RWPE2 (cell line): Measurements from ENCODE around the gene ENHO.

ENCODE experiments used
- ATAC-seq: fragments of 200-7000 bp; cut with Tn5 transposase; 3 replicates; pipeline ENCODE4 v1.9.1; 2021; ENCODE audit warnings: low read depth
- DNase-seq: peaks from one replicate; pipeline ENCODE4 v3.0.0-alpha.2; 2020; ENCODE audit warnings: low spot score
- H3K27ac ChIP-seq: fragments of 450-650 bp; 2 replicates; pipeline ENCODE4 v1.5.1; 2017; ENCODE audit warnings: mild to moderate bottlenecking; ENCODE audit not compliant: poor library complexity, severe bottlenecking
- H3K27me3 ChIP-seq: fragments of 250-450 bp; sonication (Bioruptor Pico); 2 replicates; pipeline ENCODE4 v1.5.1; 2021; ENCODE audit warnings: mild to moderate bottlenecking, moderate library complexity; ENCODE audit not compliant: insufficient read depth, poor library complexity, severe bottlenecking
- H3K36me3 ChIP-seq: fragments of 250-450 bp; sonication (Bioruptor Pico); 2 replicates; pipeline ENCODE4 v1.5.1; 2020; ENCODE audit warnings: low read depth, mild to moderate bottlenecking, moderate library complexity
- H3K4me1 ChIP-seq: fragments of 250-450 bp; sonication (Bioruptor Pico); 2 replicates; pipeline ENCODE4 v1.5.1; 2021; ENCODE audit warnings: mild to moderate bottlenecking, moderate library complexity; ENCODE audit not compliant: insufficient read depth, poor library complexity, severe bottlenecking
- H3K4me3 ChIP-seq: fragments of 250-450 bp; sonication (Bioruptor Pico); 2 replicates; pipeline ENCODE4 v1.5.1; 2021; ENCODE audit warnings: mild to moderate bottlenecking, moderate library complexity; ENCODE audit not compliant: severe bottlenecking
- H3K9me3 ChIP-seq: fragments of 250-450 bp; sonication (Bioruptor Pico); 2 replicates; pipeline ENCODE4 v1.5.1; 2021; ENCODE audit warnings: mild to moderate bottlenecking, moderate library complexity; ENCODE audit not compliant: severe bottlenecking
- CTCF ChIP-seq: fragments of 450-650 bp; IDR thresholded peaks from one replicate; pipeline ENCODE4 v1.5.1; 2017; ENCODE audit warnings: mild to moderate bottlenecking, moderate library complexity; ENCODE audit not compliant: poor library complexity, severe bottlenecking

Gene ENHO

GRCh38 chr9:34564617-34565016 is 41.8 kb upstream of the ENHO start:
- Histone ChIP-seq H3K36me3 (no peaks in the 10 kb centered on the region), H3K9me3 (no peaks in the 10 kb centered on the region), H3K4me3 (no peak overlapping the region), H3K4me1 (no peaks in the 10 kb centered on the region), H3K27ac (no peak overlapping the region), H3K27me3 (no peaks in the 10 kb centered on the region)
- no peak for DNase-seq
- ATAC-seq = no peak
- no peak for TF ChIP-seq CTCF

GRCh38 chr9:34563262-34563661 is 40.5 kb upstream of the ENHO start:
- DNase-seq = no peak
- Histone ChIP-seq H3K36me3 (no peaks in the 10 kb centered on the region), H3K27me3 (no peaks in the 10 kb centered on the region), H3K4me3 (no peak overlapping the region), H3K27ac (no peak overlapping the region), H3K9me3 (no peaks in the 10 kb centered on the region), H3K4me1 (no peaks in the 10 kb centered on the region)
- no peak for ATAC-seq
- no peak for TF ChIP-seq CTCF

GRCh38 chr9:34562135-34562745 is 39.5 kb upstream of the ENHO start:
- TF ChIP-seq CTCF = no peak
- Histone ChIP-seq H3K36me3 (no peaks in the 10 kb centered on the region), H3K4me1 (no peaks in the 10 kb centered on the region), H3K9me3 (no peaks in the 10 kb centered on the region), H3K4me3 (no peak overlapping the region), H3K27me3 (no peaks in the 10 kb centered on the region), H3K27ac (no peak overlapping the region)
- ATAC-seq = no peak
- no peak for DNase-seq

- ATAC-seq (no peak), DNase-seq (no peak)
- Histone ChIP-seq H3K9me3 (no peaks in the 10 kb centered on the region), H3K4me3 (no peak overlapping the region), H3K27me3 (no peaks in the 10 kb centered on the region), H3K36me3 (no peaks in the 10 kb centered on the region), H3K4me1 (no peaks in the 10 kb centered on the region), H3K27ac (no peak overlapping the region)
- no peak for TF ChIP-seq CTCF
Observed at GRCh38 chr9:34560599-34561214, 37.9 kb upstream of the ENHO start.
